ENCODE measurements around the gene PBX1.
"Not testable (repeated sequence)": the region's sequence is repeated elsewhere in the genome, so short reads cannot be mapped to it uniquely, and the experiment has no call there.

The PBX1 gene

DNA sequence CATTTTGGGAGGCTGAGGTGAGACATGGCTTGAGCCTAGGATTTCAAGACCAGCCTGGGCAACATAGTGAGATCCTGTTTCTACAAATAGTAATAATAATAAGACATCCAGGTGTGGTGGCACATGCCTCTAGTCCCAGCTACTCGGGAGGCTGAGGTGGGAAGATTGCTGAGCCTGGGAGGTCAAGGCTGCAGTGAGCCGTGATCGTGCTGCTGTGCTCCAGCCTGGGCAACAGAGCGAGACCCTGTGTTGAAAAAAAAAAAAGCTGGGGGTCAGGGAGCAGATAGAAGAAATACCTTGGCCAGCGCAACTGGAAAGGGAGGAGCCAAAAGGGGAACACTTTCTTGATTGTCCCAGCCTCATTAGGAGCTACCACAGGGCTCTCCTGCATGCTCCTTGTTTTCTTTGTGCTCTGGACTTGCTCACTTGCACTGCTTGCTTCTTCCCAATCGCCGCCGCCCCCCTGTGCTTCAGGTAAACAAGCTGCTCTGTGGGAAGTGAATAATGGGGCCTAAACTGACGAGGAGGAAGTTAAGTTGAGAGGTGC lies 31.1 kb downstream of the PBX1 start:
- DNase-seq (ENCODE audit: low spot score): no peak

DNA sequence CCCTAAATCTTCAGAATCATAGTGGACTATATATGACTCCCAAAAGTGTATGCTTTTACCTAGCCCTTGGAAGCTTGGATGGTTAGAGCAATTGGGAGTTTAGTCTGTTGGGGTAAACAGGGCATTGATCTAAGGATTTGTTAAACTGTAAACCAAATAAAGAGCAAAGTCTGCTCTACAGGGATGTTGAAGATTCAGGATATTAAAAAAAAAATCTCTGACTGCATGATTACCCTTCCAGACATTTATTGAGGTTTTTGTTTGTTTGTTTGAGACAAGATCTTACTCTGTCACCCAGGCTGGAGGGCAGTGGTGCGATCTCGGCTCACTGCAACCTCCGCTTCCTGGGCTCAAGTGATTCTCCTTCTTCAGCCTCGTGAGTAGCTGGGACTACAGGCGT lies 31.6 kb downstream of the PBX1 start:
- no peak for DNase-seq (ENCODE audit: low spot score)

DNA sequence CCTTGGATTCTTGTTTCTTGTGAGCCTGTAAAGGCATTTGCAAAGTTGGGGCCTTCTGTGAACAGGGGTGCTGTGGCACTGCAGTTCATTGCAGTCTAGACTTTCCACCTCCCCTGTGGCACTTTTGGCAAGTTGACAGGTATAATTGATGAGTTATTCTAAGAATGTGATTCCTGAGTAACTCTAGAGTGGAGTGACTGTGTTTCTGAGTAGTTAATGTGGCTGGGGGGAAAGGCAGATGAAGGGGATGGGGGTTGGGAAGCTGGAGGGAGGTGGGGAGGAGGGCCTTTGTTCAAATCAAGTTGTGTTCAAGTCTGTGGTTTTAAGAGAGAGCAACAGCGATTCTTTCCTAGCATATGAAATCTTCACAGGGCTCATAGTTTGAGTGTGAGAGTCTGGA lies 32.9 kb downstream of the PBX1 start:
- no peak for DNase-seq (ENCODE audit: low spot score)

- no peak for DNase-seq (ENCODE audit: low spot score)
Observed at GRCh38 chr1:164592634-164593033, 33.6 kb downstream of the PBX1 start.

DNA sequence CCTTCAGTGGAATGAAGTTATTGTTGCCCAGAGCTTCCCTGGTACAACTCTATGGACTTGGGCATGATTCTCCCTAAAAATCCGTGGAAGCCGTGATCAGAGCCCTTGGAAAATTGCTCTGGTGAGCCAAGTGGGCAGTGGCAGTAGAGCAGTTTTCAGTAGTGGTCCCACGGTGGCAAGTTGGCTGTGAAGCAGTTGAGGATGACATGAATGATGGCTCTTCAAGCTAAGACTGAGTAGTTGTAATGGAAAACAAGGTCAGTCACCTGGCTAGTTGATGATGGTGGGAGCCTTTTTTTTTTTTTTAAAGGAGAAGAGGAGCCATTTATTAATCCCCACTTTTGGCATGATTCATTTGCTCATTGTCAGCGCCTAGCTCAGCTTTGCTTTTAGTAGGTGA lies 36.2 kb downstream of the PBX1 start:
- no peak for DNase-seq (ENCODE audit: low spot score)

GRCh38 chr1:164596172-164596571 lies 37.2 kb downstream of the PBX1 start:
- no peak for DNase-seq (ENCODE audit: low spot score)

DNA sequence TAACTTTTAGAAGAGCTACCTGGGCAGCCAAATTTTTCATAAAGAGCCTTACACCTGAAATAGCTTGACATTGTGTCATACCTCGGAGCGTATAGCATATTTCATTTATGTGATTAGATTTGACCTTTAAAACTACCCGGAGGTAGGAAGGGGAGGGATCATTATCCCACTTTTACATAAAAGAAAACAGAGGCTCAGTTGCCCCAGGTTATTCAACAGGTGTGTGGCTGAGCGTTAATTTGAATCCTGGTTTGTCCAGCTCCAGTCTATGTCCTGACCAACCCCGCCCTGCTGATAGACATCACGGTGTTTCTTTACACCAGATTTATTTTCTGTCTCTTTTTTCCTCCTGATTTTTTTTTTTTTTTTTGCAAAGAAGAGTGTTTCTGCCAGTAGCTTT lies 39.7 kb downstream of the PBX1 start:
- no peak for DNase-seq (ENCODE audit: low spot score)

DNA sequence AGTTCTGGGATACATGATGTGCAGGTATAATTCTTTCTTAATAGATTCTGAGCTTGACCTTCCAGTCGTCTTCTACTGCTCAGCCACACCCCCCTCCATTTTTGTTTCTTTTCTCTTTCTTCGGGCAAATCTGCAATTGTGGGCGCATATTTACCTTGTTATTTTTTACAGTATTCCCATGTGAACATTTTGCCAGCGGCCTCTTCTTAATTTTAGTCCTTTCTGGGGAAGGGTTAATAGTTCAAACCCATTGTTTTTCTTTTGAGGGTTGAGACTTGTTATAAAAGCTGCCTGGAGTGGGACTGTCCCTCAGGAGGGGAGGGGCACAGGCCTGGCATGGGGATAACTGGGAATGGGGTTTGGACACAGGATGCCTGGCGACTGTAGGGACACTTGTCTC lies 40.3 kb downstream of the PBX1 start:
- DNase-seq (ENCODE audit: low spot score): no peak

GRCh38 chr1:164601399-164602100 lies 42.6 kb downstream of the PBX1 start:
- no peak for DNase-seq (ENCODE audit: low spot score)

DNA sequence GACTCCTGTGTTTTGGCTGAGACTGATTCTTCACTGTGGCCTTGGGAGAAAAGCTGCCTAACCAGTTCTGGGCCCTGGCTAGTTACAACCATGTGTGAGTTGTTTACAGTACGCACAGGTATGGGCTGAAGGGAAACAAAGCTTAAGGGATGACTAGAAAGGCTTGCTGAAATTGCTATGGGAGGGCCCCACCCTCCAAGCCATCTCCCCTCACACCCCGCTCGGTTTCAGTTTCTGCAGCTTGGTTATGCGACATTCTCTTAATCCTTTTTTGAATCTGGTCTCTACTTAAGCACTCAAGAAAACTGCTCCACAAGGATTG lies 43.1 kb downstream of the PBX1 start:
- no peak for DNase-seq (ENCODE audit: low spot score)

DNA sequence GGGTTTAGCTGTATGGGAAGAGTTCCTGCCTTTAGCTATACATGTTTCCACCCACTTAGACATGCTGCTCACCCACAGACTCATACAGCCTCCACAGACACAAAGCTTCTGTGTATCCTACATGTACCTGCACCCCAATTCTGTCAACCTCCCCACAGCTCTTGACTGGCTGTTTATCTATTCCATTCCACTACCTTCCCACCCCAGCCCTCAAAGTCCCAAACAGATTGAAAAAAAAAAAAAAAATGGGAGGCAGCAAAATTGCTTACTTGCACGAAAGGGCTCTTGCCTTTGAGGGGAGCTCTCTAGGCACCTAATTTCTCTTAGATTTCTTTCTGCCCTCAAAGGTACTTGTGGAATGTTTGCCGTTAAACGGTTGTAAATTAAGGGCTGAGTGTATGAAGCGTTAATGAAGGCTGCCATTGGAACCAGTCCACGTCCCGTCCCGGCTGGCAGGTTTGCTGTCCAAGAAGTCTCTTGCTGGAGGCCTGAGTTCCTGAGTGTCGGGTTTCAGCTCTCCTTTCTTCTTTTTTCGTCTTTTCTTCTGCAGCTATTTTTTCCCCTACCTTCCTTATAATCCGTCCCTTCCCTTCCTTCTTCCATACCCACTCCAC lies 43.6 kb downstream of the PBX1 start:
- DNase-seq (ENCODE audit: low spot score): no peak

- DNase-seq (ENCODE audit: low spot score): not testable (repeated sequence)
Observed at GRCh38 chr1:164603805-164604204, 44.8 kb downstream of the PBX1 start.

- DNase-seq (ENCODE audit: low spot score): no peak
Observed at GRCh38 chr1:164604541-164604940, 45.6 kb downstream of the PBX1 start.

GRCh38 chr1:164605254-164606091 lies 46.5 kb downstream of the PBX1 start:
- no peak for DNase-seq (ENCODE audit: low spot score)

DNA sequence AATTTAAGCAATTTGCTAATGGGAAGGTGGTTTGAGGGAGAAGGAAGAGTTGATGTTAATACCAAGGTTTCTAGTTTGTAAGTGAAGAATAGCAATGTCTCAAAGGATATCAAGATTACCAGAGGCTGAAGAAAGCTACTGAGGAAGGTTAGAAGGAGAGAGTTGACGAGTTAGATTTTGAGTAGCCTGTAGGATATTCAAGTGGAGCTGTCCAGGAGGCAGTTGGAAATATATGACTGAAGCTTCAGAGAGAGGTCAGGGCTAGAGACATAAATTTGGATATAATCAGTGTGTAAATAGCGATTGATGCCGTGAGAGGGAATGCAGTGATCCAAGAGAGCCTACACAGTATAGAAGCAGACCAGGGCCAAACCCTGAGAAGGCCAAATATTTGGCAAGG lies 48.4 kb downstream of the PBX1 start:
- no peak for DNase-seq (ENCODE audit: low spot score)

DNA sequence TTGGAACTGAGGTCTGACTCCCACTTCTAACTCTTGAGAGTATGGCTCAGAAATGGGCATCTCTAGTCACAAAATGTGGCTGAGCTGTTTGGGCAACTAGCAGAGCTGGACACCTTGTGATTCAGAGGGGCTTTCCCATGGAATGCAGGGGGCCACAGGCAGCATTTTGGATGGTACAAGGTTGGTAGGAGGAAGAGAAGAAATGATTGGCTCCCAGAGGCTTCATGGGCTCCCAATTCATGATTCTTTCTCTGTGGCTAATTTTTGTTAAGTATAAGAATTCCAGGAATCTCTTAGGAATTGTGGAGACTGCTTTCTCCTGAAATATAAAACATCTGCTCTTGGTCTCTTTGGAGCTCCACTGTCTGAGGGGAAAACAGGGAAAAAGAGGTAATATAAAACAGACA lies 49.7 kb downstream of the PBX1 start:
- no peak for DNase-seq (ENCODE audit: low spot score)

GRCh38 chr1:164609089-164609488 lies 50.1 kb downstream of the PBX1 start:
- no peak for DNase-seq (ENCODE audit: low spot score)

GRCh38 chr1:164610538-164611222 lies 51.7 kb downstream of the PBX1 start:
- no peak for DNase-seq (ENCODE audit: low spot score)

DNA sequence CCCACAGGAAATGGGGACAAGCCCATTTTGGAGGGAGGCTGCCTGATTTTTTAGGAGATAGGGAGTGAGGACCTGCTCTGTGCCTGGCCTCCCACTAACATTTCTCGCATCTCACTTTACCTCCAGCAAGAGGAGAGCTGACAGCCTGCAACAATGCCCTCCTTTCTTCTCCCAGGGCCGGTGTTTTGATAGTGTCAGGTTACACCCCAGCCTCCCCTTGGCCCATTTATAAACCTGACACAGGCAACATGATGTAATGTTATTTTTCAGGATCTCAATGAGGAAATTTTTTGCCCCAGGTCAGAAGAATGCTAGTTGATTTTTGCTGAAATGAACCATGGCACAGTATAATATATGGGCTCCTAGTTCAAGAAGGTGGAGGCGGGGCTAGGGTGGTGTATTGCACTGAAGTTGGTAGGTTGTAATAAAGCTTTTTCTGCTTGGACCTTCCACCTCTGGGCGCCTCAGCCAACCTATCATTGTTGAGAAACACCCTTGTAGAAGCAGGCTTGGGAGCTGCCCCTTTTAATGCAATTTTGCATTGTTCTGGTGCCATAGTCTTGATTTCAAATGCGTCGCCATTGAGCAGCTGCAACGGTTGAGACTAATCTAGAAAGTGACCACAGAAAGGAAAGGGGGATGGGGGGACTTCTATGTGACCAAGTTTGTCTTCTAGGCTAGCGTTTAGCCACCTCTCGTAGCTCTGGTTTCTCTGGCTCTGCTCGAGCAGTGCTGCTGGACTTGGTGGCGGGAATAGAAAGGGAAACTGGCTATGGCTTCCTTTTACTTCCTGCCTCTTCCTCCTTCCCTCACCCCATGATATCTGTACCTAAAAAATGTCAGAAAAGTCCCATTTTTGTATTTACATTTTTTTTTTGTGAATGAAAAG lies 53.0 kb downstream of the PBX1 start:
- no peak for DNase-seq (ENCODE audit: low spot score)

DNA sequence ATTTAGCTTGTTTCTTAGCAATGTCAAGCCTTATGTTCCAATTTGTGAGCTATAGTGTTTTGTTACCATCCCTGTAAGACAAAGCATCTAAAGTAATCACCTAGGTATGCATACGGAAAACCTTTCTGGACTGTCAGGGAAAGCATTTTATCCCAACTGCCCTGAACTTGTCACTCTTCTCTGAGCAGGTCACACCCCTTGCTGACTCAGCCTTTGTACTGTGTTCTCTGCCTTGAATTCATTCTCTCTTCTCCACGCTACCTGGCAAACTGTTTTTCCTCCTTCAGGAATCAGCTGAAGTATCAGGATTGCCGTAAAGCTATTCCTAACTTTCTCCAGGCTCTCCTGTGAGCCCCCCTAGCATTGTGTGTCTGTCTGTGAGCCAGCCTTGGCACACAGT lies 54.2 kb downstream of the PBX1 start:
- no peak for DNase-seq (ENCODE audit: low spot score)

GRCh38 chr1:164614316-164614715 lies 55.3 kb downstream of the PBX1 start:
- DNase-seq (ENCODE audit: low spot score): no peak
